A549 (cell line): ENCODE results near the gene CELF2.

Experiments
- BHLHE40 ChIP-seq: IDR thresholded peaks from 2 replicates; pipeline ENCODE4 v1.6.1; 2012; ENCODE audit warnings: low read depth, low read length, inconsistent platforms
- SMC3 ChIP-seq: fragments of >200 bp; sonication (Bioruptor Twin); formaldehyde crosslinking; IDR thresholded peaks from 3 replicates; pipeline ENCODE4 v1.6.1; 2018; ENCODE audit warnings: inconsistent platforms

- TF ChIP-seq SMC3 (no peak), BHLHE40 (no peak)
Measured at GRCh38 chr10:11073410-11073809, 55.7 kb downstream of the CELF2 start.
